SK-N-SH (cell line): ENCODE measurements around the gene INPP5J. TPM values are rescaled to one million over a fixed set of nuclear protein-coding genes. Genes with fewer than 3 reads are reported as not detected.

Experiments used
- CTCF ChIA-PET: fragments of 300-600, 350-600 bp; formaldehyde crosslinking; extraction: SDS; loops from one replicate; lab custom pipeline; 2021; lab: Yijun Ruan, JAX
- POLR2A ChIA-PET: fragments of 350-600 bp; sonication (Branson Sonifier 250); formaldehyde crosslinking; extraction: SDS; loops from one replicate; lab custom pipeline; 2020; ENCODE audit warnings: antibody characterized with exemption, inconsistent platforms; lab: Yijun Ruan, JAX
- DNase-seq: peaks from one replicate; pipeline ENCODE4 v3.0.0; 2012
- H2AFZ ChIP-seq: fragments of 200-600 bp; sonication (generic); 2 replicates; pipeline ENCODE4 v1.8.1; 2016; ENCODE audit warnings: antibody characterized with exemption, mild to moderate bottlenecking, low read depth
- H3F3A ChIP-seq: fragments of 200-600 bp; sonication (generic); replicated peaks from 2 replicates; pipeline ENCODE3; 2016; ENCODE audit warnings: antibody characterized with exemption, mild to moderate bottlenecking; ENCODE audit not compliant: insufficient read depth
- H3K27ac ChIP-seq, 2 experiments: fragments of 200-500 bp in 1 of 2; fragments of 200-600 bp in 1 of 2; sonication (Bioruptor generic) in 1 of 2; sonication (generic), shearing (Covaris generic) in 1 of 2; 2 replicates each; pipeline versions ENCODE4 v1.5.1 to v1.6.1; 2014 to 2016; ENCODE audit warnings: low read depth in 2 of 2, inconsistent platforms in 1 of 2, low read length in 1 of 2, mild to moderate bottlenecking in 1 of 2, mixed read lengths in 1 of 2
- H3K27me3 ChIP-seq: fragments of 200-600 bp; sonication (generic), shearing (Covaris generic); 2 replicates; pipeline ENCODE4 v1.6.1; 2016; ENCODE audit warnings: mixed run types; ENCODE audit not compliant: insufficient read depth
- H3K36me3 ChIP-seq, 2 experiments: fragments of 200-500 bp in 1 of 2; fragments of 200-600 bp in 1 of 2; sonication (Bioruptor generic) in 1 of 2; sonication (generic) in 1 of 2; replicated peaks in 1 of 2; 2 replicates each; pipeline versions ENCODE3 to v1.5.1; 2014 to 2016; ENCODE audit warnings: low read length in 1 of 2, mild to moderate bottlenecking in 1 of 2; ENCODE audit not compliant: insufficient read depth in 2 of 2, control insufficient read depth in 1 of 2
- H3K4me1 ChIP-seq, 2 experiments: fragments of 200-500 bp in 1 of 2; fragments of 200-600 bp in 1 of 2; sonication (Bioruptor generic) in 1 of 2; sonication (generic), shearing (Covaris generic) in 1 of 2; 2 replicates each; pipeline versions ENCODE4 v1.5.1 to v1.6.1; 2014 to 2016; ENCODE audit warnings: low read depth in 1 of 2, low read length in 1 of 2, mixed run types in 1 of 2; ENCODE audit not compliant: insufficient read depth in 2 of 2, control insufficient read depth in 1 of 2
- H3K4me2 ChIP-seq: fragments of 200-600 bp; sonication (generic), shearing (Covaris generic); 2 replicates; pipeline ENCODE4 v1.6.1; 2017; ENCODE audit warnings: mixed run types
- H3K4me3 ChIP-seq, 2 experiments: fragments of 200-500 bp in 1 of 2; fragments of 200-600 bp in 1 of 2; sonication (Bioruptor generic) in 1 of 2; sonication (generic), shearing (Covaris generic) in 1 of 2; 2 replicates each; pipeline versions ENCODE4 v1.5.1 to v1.8.1; 2014 to 2016; ENCODE audit warnings: low read depth in 2 of 2, inconsistent platforms in 1 of 2, low read length in 1 of 2, mild to moderate bottlenecking in 1 of 2, mixed read lengths in 1 of 2, moderate library complexity in 1 of 2
- H3K79me2 ChIP-seq: fragments of 200-600 bp; sonication (generic); 2 replicates; pipeline ENCODE4 v1.8.1; 2017; ENCODE audit warnings: mild to moderate bottlenecking; ENCODE audit not compliant: insufficient read depth
- H3K9ac ChIP-seq: fragments of 200-600 bp; sonication (generic); 2 replicates; pipeline ENCODE4 v1.6.1; 2017; ENCODE audit warnings: mixed run types
- H3K9me2 ChIP-seq: fragments of 200-600 bp; sonication (generic); 2 replicates; pipeline ENCODE4 v1.6.1; 2017; ENCODE audit warnings: mixed run types
- H3K9me3 ChIP-seq: fragments of 200-600 bp; sonication (generic); 2 replicates; pipeline ENCODE4 v1.6.1; 2017; ENCODE audit warnings: mixed run types, mild to moderate bottlenecking, moderate library complexity
- H4K20me1 ChIP-seq: fragments of 200-600 bp; sonication (generic); 2 replicates; pipeline ENCODE4 v1.6.1; 2017; ENCODE audit warnings: mild to moderate bottlenecking, mixed run types; ENCODE audit not compliant: insufficient read depth
- EP300 ChIP-seq, 2 experiments: IDR thresholded peaks; 2 replicates each; pipeline versions ENCODE4 v1.4.0 to v1.6.1; 2012; ENCODE audit warnings: borderline replicate concordance in 1 of 2, low read depth in 1 of 2, low read length in 1 of 2
- EZH2phosphoT487 ChIP-seq: fragments of 200-600 bp; sonication (generic); IDR thresholded peaks from 2 replicates; pipeline ENCODE4 v1.6.1; 2017; ENCODE audit warnings: low read depth, mixed run types, mild to moderate bottlenecking, antibody characterized with exemption, moderate library complexity, borderline replicate concordance
- GABPA ChIP-seq: IDR thresholded peaks from 2 replicates; pipeline ENCODE4 v1.4.0; 2012; ENCODE audit warnings: low read depth, mild to moderate bottlenecking
- IRF3 ChIP-seq: fragments of 150-350 bp; IDR thresholded peaks from 2 replicates; pipeline ENCODE4 v1.6.1; 2016; ENCODE audit warnings: mild to moderate bottlenecking, low read depth, low read length
- MEF2A ChIP-seq: IDR thresholded peaks from 2 replicates; pipeline ENCODE4 v1.4.0; 2012; ENCODE audit warnings: low read depth, borderline replicate concordance
- NFIC ChIP-seq: IDR thresholded peaks from 2 replicates; pipeline ENCODE4 v1.4.0; 2012; ENCODE audit warnings: borderline replicate concordance
- NRF1 ChIP-seq: IDR thresholded peaks from 2 replicates; pipeline ENCODE4 v1.6.1; 2012; ENCODE audit warnings: low read depth, mild to moderate bottlenecking, low read length
- PBX3 ChIP-seq: IDR thresholded peaks from 2 replicates; pipeline ENCODE4; 2012
- RAD21 ChIP-seq: IDR thresholded peaks from 2 replicates; pipeline ENCODE4 v1.6.1; 2012; ENCODE audit warnings: mild to moderate bottlenecking, low read length
- RCOR1 ChIP-seq: fragments of 150-350 bp; IDR thresholded peaks from 2 replicates; pipeline ENCODE4 v1.6.1; 2017; ENCODE audit warnings: antibody characterized with exemption, low read length
- REST ChIP-seq: IDR thresholded peaks from 2 replicates; pipeline ENCODE4 v1.6.1; 2012; ENCODE audit warnings: mild to moderate bottlenecking, low read depth, low read length, moderate library complexity
- SIN3A ChIP-seq: IDR thresholded peaks from 2 replicates; pipeline ENCODE4 v1.6.1; 2012; ENCODE audit warnings: low read depth, mild to moderate bottlenecking, low read length, moderate library complexity, borderline replicate concordance
- SMC3 ChIP-seq: IDR thresholded peaks from 2 replicates; pipeline ENCODE4 v1.6.1; 2012; ENCODE audit warnings: low read depth, low read length, improper control_type of control experiment
- TAF1 ChIP-seq: IDR thresholded peaks from 2 replicates; pipeline ENCODE4 v1.6.1; 2012; ENCODE audit warnings: low read depth, mild to moderate bottlenecking, low read length, moderate library complexity, borderline replicate concordance
- TCF12 ChIP-seq: IDR thresholded peaks from 2 replicates; pipeline ENCODE4 v1.4.0; 2012
- WGBS: methylation state at CpG from one replicate; pipeline ENCODE4 v1.1.6; 2017; ENCODE audit warnings: low lambda C conversion rate; 5-methylcytosine and 5-hydroxymethylcytosine counted together
- polyA plus RNA-seq, 3 experiments: library from polyadenylated mRNA; depleted of rRNA; stranded (reverse); fragments of >200 nt; gene quantifications; 2 replicates each; pipeline ENCODE4 v1.2.3, GENCODE V29; 2012
- TF ChIP-seq, protein P1 (sequence below): IDR thresholded peaks from 2 replicates; pipeline ENCODE4 v1.4.0; 2012; ENCODE audit warnings: low read depth, borderline replicate concordance
- TF ChIP-seq, protein P2 (sequence below): IDR thresholded peaks from 2 replicates; pipeline ENCODE4 v1.4.0; 2012; ENCODE audit warnings: low read depth, borderline replicate concordance
- TF ChIP-seq, protein P3 (sequence below): IDR thresholded peaks from 2 replicates; pipeline ENCODE4 v1.4.0; 2012; ENCODE audit warnings: low read depth

The INPP5J gene
- polyA plus RNA-seq, 1 of the 3 experiments (the other 2 are of a cell fraction): 3.2 TPM

- H3F3A ChIP-seq: no peaks in the 10 kb centered on the region
- no peaks in the 10 kb centered on the region for H4K20me1 ChIP-seq
- peaks cover 15 to 23% of the 10 kb centered on the region in 2 experiments; a peak in 2 of 4 replicates for H3K4me1 ChIP-seq
- 96% methylated on average over 16 of the region's 21 CpGs for WGBS
- no peaks in the 10 kb centered on the region for H3K9me3 ChIP-seq
- H3K9me2 ChIP-seq: no peaks in the 10 kb centered on the region
- H3K4me2 ChIP-seq: no peak overlapping the region
- POLR2A ChIA-PET: no interaction called here
- no peak for TF ChIP-seq MEF2A
- TF ChIP-seq, protein P1, sequence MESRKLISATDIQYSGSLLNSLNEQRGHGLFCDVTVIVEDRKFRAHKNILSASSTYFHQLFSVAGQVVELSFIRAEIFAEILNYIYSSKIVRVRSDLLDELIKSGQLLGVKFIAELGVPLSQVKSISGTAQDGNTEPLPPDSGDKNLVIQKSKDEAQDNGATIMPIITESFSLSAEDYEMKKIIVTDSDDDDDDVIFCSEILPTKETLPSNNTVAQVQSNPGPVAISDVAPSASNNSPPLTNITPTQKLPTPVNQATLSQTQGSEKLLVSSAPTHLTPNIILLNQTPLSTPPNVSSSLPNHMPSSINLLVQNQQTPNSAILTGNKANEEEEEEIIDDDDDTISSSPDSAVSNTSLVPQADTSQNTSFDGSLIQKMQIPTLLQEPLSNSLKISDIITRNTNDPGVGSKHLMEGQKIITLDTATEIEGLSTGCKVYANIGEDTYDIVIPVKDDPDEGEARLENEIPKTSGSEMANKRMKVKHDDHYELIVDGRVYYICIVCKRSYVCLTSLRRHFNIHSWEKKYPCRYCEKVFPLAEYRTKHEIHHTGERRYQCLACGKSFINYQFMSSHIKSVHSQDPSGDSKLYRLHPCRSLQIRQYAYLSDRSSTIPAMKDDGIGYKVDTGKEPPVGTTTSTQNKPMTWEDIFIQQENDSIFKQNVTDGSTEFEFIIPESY: no peak
- no peak for TF ChIP-seq NFIC
- TF ChIP-seq, protein P2, sequence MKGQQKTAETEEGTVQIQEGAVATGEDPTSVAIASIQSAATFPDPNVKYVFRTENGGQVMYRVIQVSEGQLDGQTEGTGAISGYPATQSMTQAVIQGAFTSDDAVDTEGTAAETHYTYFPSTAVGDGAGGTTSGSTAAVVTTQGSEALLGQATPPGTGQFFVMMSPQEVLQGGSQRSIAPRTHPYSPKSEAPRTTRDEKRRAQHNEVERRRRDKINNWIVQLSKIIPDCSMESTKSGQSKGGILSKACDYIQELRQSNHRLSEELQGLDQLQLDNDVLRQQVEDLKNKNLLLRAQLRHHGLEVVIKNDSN: no peak
- no peak for TF ChIP-seq GABPA
- TF ChIP-seq EP300 (IDR thresholded peaks at IDR 0.05; ENCODE audit: borderline replicate concordance in 1 of 2, low read depth in 1 of 2, low read length in 1 of 2): no peak
- TF ChIP-seq TAF1: no peak
- TF ChIP-seq, protein P3, sequence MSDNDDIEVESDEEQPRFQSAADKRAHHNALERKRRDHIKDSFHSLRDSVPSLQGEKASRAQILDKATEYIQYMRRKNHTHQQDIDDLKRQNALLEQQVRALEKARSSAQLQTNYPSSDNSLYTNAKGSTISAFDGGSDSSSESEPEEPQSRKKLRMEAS: no peak
- no peak for TF ChIP-seq IRF3
- TF ChIP-seq RCOR1: no peak
- no peak for TF ChIP-seq RAD21
- no peak for TF ChIP-seq SIN3A
- TF ChIP-seq TCF12: no peak
- no peak for TF ChIP-seq PBX3
- TF ChIP-seq NRF1: no peak
- TF ChIP-seq EZH2phosphoT487: no peak
- TF ChIP-seq SMC3: no peak
- TF ChIP-seq REST: no peak
- H3K27me3 ChIP-seq: no peaks in the 10 kb centered on the region
- no peak overlapping the region for H2AFZ ChIP-seq
- H3K79me2 ChIP-seq: peaks cover 38% of the 10 kb centered on the region
- H3K36me3 ChIP-seq: peaks cover 6 to 29% of the 10 kb centered on the region in 2 experiments
- H3K27ac ChIP-seq: no peak overlapping the region
- no peak overlapping the region for H3K4me3 ChIP-seq
- CTCF ChIA-PET: interaction anchor here (0.8 to 9.4 kb wide), 15 partner anchors 13 to 310 kb away, joined by 3 to 85 read pairs (median 5); partner anchors contain the start of genes LIMK2, PLA2G3 and SELENOM
- H3K9ac ChIP-seq: no peak overlapping the region
- peak; percentile 8 for DNase-seq
These were observed 35.0 kb upstream of the INPP5J start for GRCh38 chr22:31087744-31088215.
